DMS153 treated with DMSO at 0.1 percent for 48 hours (cell line): ENCODE measurements around the gene CYP4F22.
"Not testable (repeated sequence)": the region's sequence is repeated elsewhere in the genome, so short reads cannot be mapped to it uniquely, and the experiment has no call there.

Experiments used
- DNase-seq: peaks from one replicate; lab custom pipeline; 2025; ENCODE audit not compliant: unreplicated experiment; lab: John Stamatoyannopoulos, UW

Gene CYP4F22

DNA sequence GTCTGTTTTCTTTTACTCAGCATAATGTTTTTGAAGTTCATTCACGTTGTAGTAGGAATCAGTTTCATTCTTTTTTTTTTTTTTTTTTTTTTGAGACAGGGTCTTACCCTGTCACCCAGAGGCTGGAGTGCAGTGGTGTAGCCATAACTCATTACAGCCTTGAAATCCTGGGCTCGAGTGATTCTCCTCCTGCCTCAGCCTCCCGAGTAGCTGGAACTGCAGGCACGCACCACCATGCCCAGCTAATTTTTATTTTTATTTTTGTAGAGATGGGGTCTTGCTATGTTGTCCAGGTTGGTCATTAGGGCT, 25.2 kb downstream of the CYP4F22 start:
- not testable (repeated sequence) for DNase-seq

GRCh38 chr19:15534957-15535864, 26.9 kb downstream of the CYP4F22 start:
- no peak for DNase-seq

DNA sequence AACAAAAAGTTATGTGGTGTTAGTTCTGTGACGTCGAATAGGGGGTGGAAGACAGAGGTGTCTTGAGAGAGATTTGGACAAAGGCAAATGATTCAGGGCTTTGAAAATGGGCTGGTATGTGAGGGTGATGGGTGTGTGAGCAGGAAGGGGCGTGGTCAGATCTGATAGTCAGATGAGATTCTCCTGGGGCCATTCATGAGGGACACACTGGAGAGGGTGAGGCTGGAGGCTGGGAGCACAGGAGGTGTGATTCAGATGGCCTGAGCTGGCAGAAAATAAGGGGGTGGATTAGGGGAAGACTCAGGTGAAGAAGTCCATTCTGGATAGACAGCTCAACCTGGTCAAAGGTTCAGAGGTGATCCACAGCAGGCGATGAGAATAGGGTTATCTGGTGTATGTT, 28.0 kb downstream of the CYP4F22 start:
- DNase-seq = no peak

GRCh38 chr19:15538774-15539173, 30.4 kb downstream of the CYP4F22 start:
- DNase-seq = no peak

- DNase-seq = no peak
These were observed 31.3 kb downstream of the CYP4F22 start for GRCh38 chr19:15539638-15540037.

GRCh38 chr19:15540435-15540834, 32.1 kb downstream of the CYP4F22 start:
- DNase-seq = no peak

DNA sequence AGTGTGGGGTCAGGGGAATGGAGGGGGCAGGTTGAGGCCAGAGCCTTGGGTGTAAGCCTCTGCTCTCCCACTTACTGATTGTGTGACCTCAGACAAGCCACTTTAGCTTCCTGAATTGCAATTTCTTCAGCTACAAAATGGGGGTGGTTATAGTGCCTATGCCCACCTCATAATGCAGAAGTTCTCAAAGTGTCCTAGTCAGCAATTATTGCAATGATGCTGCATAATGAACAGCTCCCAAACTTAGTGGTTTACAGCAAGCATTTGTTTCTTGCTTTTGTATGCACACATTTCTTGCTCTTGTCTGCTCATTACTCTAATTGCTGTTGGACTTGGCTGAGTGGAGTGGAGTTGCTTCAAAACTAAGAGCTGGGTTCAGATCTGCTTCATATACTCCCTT, 36.0 kb downstream of the CYP4F22 start:
- no peak for DNase-seq

DNA sequence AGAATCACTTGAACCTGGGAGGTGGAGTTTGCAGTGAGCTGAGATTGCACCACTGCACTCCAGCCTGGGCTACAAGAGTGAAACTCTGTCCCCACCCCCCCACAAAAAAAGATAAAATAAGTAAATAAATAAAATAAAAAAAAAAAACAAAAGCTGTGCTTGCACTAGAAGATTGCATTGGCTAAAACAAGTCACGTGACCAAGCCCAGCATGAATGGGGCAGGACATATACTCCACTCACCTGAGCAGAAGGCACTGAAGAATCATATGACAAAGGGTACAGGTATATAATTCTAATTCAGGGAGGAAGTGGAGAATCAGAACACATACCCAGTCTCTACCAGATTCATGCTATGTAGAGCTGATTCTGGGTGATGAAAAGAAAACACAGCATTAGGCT, 36.6 kb downstream of the CYP4F22 start:
- DNase-seq = no peak

- DNase-seq = no peak
These were observed 40.3 kb downstream of the CYP4F22 start for GRCh38 chr19:15548648-15549047.

GRCh38 chr19:15549581-15549980, 41.3 kb downstream of the CYP4F22 start:
- no peak for DNase-seq

DNA sequence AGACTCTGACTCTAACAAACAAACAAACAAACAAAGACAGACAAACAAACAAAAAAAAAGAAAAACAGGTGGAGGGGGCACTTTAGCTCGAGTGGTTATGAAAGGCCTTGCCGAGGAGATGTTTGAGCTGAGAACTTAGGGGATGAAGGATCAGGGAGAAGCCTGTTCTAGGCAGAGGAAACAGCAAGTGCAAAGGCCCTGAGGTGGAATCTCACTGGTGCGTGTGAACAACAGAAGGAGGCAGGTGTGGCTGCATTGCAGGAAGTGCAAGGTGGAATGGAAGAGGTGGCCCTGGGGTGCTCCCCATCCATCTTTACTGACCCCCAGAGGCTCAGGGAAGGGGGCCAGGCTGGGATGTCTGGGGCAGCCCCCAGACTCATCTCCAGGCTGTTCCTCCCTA, 41.9 kb downstream of the CYP4F22 start:
- DNase-seq = no peak

DNA sequence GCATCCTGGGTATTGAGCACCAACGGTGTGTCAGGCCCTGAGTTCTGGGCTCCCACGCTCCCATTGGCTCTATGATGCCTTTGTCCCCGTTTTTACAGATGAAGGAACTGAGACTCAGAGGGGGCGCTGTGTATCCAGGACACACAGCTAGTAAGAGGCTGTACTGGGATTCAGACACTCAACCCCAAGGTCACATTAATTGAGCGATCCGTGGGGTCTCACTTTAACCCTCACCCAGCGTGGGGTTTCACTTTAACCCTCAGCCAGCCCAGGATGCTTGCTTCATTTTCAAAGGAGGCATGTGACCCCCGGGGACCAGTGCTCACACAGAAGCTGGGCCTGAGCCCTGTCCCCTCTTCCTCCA, 42.6 kb downstream of the CYP4F22 start:
- no peak for DNase-seq

DNA sequence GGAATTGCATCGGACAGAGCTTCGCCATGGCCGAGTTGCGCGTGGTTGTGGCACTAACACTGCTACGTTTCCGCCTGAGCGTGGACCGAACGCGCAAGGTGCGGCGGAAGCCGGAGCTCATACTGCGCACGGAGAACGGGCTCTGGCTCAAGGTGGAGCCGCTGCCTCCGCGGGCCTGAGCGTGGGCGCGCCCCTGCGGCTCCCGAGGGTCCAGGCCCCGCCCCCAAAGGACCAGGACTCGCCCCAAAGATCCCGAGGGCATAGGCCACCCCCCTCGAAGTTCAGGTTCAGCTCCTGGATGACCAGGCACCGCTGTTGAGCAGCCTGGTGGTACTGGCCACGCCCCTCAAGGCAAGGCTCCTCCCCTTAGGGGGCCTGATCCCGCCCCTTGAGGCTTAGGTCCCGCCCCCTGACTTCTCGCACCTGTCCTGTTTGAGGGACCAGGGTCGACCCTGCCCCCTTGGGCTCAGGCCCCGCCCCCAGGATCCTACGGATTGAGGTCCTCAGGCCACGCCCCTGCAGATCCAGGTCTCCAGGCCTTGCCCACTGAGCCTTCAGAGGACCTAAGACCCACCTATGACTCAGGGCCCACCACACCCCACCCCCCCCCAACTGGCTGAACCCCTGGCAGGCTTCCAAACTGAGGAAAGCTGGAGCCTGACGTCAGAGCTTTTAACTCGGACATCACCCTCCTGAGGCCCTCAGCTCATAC, 43.1 kb downstream of the CYP4F22 start:
- peak; percentile 51 for DNase-seq

DNA sequence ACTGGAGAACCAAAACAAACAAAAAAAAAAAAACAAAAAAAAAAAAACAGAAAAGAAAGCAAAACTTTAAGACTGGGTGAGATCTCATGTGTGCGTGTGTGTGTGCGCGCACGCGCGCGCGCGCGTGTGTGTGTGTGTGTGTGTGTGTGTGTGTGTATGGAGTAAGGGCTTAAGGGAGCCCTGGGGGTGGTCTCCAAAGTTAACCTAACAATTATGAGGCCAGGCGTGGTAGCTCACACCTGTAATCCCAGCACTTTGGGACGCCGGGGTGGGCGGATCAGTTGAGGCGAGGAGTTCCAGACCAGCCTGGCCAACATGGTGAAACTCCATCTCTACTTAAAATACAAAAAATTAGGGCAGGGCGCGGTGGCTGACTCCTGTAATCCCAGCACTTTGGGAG, 46.7 kb downstream of the CYP4F22 start:
- DNase-seq = no peak

DNA sequence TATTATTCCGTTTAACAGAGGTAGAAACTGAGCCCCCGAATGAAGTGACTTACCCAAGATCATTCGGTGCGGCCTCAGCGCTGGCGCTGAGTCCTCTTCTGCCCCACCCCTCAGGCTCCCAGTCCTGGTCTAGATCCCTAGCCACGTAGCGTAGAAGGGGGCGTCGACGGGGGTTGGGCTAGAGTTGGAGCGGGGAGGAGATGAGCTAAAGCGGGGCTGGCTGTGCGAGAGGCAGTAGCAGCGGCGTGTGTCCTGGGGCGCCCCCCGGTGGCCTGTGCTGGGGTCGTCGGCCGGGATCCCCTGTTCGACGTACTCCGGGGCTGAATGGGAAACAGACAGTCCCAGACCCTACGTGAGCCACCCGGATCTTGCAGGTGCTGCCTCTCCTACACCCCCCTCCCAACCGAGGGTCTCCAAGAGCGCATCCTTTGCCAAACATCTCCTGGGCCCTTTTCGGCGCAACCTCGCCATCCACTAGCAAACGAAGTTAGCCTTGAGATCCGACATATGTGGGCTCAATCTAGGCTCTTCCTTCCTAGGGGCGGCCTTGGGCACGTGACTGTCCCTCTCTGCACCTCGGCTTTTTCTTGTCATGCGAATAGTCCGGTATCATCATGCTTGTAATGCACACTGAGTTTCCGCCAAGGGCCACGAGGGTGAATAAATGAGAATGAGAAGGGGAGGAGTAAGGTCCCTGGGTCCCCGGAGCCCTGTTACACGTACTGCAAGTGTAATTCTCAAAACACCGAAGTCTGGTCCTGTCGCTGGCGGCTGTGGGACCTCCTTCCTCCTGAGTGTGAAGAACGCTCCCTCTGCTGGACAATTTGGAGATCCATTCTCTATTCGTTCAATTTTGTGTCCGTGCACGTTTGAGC, 47.7 kb downstream of the CYP4F22 start:
- DNase-seq = peak; percentile 81

DNA sequence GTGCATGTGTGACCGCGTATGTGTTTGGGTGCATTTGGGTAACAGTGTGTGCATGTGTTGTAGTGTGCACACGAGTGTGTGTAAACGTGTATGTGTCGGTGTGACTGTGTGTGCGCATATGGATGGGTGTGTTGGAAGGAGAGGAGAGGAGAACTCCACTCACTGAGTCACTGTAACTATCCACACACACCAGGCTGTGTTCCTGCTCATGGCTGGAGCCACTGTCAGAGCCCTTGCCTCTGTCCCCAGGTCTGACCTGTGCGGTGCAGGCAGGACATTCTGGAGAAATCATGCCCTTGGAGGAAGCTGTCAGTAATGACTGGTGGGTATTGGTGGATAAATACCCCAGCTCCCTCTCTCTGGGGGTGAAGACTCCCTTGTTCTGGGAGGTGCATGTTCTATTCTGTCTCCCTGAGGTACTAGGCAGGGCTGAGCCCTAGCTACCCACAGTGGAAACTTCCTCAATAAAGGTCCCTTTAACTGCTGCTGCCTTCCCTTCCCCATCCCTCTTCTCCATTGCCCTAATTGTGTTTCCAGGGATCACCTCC, 48.4 kb downstream of the CYP4F22 start:
- DNase-seq = no peak

DNA sequence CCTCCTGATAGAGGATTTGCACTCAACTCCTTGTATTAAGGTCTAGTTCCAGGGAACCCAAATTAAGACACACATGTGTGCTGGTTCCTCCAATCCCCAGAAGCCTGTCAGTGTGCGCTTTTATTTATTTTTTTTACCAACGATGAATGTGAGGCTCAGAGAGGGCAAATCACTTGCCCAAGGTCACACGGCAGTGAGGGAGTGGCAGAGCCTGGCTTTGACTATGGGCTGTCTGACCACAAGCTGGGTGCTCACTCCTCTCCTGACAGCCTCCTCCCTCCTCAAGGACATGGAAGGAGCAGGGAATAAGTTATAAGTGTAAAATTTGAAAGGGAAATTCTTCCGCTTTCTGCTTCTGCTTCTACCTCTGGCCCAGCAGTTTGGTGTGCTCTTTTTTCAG, 48.9 kb downstream of the CYP4F22 start:
- DNase-seq = no peak

DNA sequence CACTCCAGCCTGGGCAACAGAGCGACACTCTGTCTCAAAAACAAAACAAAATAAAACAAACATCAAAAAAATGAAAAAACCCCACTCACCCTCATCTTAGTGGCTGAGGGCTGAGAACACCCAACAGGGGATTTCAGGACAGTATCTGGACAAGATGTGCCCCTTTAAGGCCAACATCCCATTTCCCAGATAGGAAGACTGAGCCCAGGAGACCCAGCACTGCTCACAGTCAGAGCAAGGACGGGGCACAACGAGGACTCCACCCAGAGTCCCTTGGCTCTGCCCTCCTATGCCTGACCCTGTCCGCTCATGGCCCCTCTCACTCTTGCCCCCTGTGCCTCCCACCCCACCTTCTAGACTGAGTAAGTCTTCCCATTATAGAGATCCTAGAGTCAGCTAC, 53.8 kb downstream of the CYP4F22 start:
- no peak for DNase-seq

GRCh38 chr19:15562861-15563260, 54.5 kb downstream of the CYP4F22 start:
- DNase-seq = no peak

GRCh38 chr19:15563325-15563794, 55.0 kb downstream of the CYP4F22 start:
- peak; percentile 61 for DNase-seq

GRCh38 chr19:15563931-15564330, 55.6 kb downstream of the CYP4F22 start:
- no peak for DNase-seq
